Germinal center (tissue), 1 donor: Measurements from ENCODE around the gene CGN.
"Not testable (repeated sequence)": the region's sequence is repeated elsewhere in the genome, so short reads cannot be mapped to it uniquely, and the experiment has no call there.

Source experiments
- DNase-seq: peaks from one replicate; pipeline ENCODE4 v3.0.0; 2012; ENCODE audit warnings: mixed read lengths, low spot score

Gene CGN

DNA sequence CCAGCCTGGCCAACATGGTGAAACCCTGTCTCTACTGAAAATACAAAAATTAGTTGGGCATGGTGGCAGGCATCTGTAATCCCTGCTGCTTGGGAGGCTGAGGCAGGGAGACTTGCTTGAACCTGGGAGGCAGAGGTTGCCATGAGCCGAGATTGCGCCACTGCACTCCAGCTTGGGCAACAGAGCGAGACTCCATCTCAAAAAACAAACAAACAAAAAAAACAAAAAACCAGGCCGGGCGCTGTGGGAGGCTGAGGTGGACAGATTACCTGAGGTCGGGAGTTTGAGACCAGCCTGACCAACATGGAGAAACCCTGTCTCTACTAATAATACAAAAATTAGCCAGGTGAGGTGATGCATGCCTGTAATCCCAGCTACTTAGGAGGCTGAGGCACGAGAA, 11.2 kb downstream of the CGN start:
- not testable (repeated sequence) for DNase-seq

DNA sequence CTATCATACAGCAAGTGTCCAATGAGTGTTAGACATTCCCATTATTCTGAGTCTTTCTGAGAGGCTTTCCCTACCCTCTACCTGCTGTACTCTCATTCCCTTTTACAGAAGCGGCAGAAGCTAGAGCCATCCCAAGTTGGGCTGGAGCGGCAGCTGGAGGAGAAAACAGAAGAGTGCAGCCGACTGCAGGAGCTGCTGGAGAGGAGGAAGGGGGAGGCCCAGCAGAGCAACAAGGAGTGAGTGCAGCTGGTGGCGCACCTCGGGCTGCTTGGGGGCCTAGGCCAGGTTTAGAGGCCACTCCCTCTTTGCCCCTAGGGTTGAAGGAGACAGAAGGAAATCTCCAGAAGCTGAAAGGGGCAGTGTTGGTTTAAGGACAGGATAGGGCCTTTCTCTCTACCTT, 12.1 kb downstream of the CGN start:
- DNase-seq: no peak

DNA sequence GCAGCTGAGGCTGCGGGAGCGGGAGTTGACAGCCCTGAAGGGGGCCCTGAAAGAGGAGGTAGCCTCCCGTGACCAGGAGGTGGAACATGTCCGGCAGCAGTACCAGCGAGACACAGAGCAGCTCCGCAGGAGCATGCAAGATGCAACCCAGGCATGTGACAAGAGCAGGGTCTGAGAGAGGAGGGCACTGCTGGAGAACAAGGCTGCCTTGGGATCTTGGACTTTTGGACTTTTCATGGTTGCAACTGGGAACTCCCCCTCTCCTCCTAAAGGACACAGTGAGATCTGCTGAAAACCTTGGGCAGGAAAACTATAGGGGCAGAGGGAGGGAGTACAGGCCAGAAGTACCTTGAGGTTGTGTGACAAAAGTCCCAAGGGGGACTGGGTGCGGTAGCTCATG, 13.5 kb downstream of the CGN start:
- no peak for DNase-seq

DNA sequence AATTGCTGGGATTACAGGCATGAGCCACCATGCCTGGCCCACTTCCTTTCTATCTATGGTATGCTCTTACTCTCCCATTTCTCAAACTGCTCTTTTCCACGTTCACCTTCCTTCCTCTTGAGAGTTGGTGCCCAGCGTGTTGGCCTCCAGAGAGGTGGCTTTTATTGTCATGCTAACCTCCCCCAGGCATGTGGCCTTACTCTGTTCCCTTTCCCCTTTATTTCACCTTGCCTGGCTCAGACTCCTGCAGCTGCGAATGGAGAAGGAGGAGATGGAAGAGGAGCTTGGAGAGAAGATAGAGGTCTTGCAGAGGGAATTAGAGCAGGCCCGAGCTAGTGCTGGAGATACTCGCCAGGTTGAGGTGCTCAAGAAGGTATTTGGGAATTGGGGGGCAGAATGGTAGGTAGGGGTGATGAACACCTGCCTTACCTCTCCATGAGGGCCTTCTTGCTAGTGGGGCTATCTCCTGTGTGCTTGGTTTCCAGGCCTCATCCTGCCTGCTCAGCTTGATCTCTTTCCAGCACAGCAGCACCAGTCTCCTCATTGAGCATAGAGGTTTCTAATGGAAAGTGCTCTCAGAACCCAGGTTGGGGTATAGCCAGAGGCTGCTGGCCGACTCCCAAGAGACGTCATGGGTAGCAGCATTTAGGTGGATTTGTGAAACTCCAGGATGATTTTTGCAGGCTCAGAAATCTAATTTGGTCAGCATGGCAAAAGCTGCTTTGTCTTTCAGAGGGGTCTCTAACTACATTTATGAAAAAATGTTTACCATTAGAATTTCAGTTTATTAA, 15.7 kb downstream of the CGN start:
- no peak for DNase-seq

GRCh38 chr1:151529211-151529702, 18.1 kb downstream of the CGN start:
- DNase-seq: no peak

GRCh38 chr1:151529781-151530180, 18.6 kb downstream of the CGN start:
- DNase-seq: no peak

DNA sequence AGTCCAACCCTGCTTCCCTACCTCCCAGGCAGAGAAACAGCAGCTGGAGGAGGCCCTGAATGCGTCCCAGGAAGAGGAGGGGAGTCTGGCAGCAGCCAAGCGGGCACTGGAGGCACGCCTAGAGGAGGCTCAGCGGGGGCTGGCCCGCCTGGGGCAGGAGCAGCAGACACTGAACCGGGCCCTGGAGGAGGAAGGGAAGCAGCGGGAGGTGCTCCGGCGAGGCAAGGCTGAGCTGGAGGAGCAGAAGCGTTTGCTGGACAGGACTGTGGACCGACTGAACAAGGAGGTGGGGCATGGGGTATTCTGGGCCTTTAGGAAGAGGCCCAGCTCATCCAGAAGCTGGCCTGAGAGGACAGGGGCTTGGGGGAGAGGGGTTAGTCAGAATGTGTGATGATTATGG, 19.3 kb downstream of the CGN start:
- DNase-seq: no peak

- DNase-seq: no peak
These were observed 22.7 kb downstream of the CGN start for GRCh38 chr1:151533870-151534269.

- DNase-seq: peak; percentile 62
These were observed 23.6 kb downstream of the CGN start for GRCh38 chr1:151534662-151535278.

GRCh38 chr1:151535326-151536271, 24.4 kb downstream of the CGN start:
- DNase-seq: no peak

- no peak for DNase-seq
These were observed 25.3 kb downstream of the CGN start for GRCh38 chr1:151536499-151536898.

DNA sequence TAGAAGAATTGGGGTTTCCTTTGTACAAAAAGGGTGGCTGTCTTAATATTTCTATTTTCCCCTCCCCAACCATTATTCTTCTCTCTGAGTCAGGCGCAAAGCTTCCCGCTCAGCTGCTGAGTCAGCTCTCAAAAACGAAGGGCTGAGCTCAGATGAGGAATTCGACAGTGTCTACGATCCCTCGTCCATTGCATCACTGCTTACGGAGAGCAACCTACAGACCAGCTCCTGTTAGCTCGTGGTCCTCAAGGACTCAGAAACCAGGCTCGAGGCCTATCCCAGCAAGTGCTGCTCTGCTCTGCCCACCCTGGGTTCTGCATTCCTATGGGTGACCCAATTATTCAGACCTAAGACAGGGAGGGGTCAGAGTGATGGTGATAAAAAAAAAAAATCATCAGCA, 25.9 kb downstream of the CGN start:
- DNase-seq: no peak

DNA sequence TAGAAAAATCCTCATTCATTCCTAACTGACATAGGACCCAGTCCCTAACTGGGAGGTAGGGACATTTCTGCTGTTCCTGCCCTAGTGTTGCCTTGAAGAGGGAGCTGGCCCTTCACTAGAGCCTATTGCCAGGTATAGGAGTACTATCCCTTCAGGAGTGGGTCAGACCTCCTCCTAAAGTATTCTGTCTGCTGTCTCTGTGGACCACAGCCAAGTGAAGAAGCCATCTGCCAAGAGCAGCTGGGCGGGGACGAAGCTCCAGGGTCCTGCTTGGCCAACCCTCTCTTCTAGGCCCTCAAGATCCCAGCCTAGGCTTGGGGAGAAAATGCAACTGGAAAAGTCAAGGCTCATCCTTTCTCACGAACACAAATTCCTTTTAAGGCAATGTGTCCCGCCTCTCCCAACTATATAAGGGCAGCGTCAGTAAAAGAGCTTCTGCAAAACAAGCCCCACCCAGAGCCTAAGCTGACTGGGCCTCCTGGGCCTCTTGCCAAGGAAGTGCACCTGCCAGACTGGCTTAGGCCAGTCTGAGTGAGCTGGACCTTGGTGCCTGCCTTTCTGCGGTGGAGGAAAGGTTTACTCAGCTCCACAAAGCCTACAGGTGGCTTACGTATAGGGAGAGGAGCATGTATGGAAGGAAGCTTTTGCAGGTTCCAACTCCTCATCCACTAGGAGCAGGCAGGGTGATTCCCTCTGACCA, 28.3 kb downstream of the CGN start:
- peak; percentile 33 for DNase-seq

- peak; percentile 95 for DNase-seq
These were observed 29.1 kb downstream of the CGN start, which contains the start of gene TUFT1 for GRCh38 chr1:151540021-151540981. TSS of gene TUFT1 (plus strand) at chr1:151540309. CDS start at chr1:151540367, 58 bp downstream.

- DNase-seq: no peak
These were observed 29.8 kb downstream of the CGN start for GRCh38 chr1:151540982-151541377.

- no peak for DNase-seq
These were observed 30.6 kb downstream of the CGN start for GRCh38 chr1:151541752-151542151.

GRCh38 chr1:151542710-151543129, 31.5 kb downstream of the CGN start:
- DNase-seq: no peak

GRCh38 chr1:151545542-151545941, 34.4 kb downstream of the CGN start:
- DNase-seq: no peak

GRCh38 chr1:151546011-151546925, 35.1 kb downstream of the CGN start:
- no peak for DNase-seq
